Measurements from ENCODE around the gene AHNAK2.

Gene AHNAK2

DNA sequence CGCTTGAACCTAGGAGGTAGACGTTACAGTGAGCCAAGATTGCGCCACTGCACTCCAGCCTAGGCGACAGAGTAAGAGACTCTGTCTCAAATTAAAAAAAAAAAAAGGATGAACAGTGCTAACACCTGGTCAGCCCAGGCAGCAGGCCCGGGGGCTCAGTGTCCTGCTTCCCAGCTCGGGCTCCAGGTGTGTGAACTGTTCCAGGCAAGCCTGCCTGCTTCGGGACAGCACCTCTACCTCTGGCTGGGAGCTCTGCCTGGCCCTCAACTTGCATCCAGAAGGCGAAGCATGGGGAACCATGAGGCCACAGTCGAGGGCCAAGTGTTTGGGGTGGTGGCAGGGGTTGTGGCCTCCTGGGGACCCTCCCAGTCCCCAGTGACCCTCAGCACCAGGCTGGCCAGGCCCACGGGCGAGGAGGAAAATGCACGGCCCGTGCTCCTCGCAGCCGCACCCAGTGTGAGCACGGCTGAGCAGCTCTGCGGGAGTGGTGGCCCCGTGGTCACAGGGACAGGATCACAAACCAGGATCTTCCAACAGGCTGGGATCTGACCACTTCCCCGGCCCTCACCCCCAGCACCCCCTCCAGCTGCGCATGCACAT lies 27.3 kb upstream of the AHNAK2 start:
- H4K20me1 ChIP-seq (ENCODE audit: control insufficient read depth, insufficient read depth, low read depth, low read length), result 0 out of 2 replicates have a peak, but pooled peaks cover 9% of the 10 kb centered on the region
- peaks cover 40% of the 10 kb centered on the region for H3K36me3 ChIP-seq (ENCODE audit: control insufficient read depth, low read length)
- H3K4me1 ChIP-seq (ENCODE audit: control insufficient read depth, low read length), result no peaks in the 10 kb centered on the region
- no peaks in the 10 kb centered on the region for H3K9me2 ChIP-seq (replicated peaks; ENCODE audit: control insufficient read depth, low read length)
- H3K27me3 ChIP-seq (ENCODE audit: control insufficient read depth, low read length), result no peaks in the 10 kb centered on the region
- TF ChIP-seq, protein P1, sequence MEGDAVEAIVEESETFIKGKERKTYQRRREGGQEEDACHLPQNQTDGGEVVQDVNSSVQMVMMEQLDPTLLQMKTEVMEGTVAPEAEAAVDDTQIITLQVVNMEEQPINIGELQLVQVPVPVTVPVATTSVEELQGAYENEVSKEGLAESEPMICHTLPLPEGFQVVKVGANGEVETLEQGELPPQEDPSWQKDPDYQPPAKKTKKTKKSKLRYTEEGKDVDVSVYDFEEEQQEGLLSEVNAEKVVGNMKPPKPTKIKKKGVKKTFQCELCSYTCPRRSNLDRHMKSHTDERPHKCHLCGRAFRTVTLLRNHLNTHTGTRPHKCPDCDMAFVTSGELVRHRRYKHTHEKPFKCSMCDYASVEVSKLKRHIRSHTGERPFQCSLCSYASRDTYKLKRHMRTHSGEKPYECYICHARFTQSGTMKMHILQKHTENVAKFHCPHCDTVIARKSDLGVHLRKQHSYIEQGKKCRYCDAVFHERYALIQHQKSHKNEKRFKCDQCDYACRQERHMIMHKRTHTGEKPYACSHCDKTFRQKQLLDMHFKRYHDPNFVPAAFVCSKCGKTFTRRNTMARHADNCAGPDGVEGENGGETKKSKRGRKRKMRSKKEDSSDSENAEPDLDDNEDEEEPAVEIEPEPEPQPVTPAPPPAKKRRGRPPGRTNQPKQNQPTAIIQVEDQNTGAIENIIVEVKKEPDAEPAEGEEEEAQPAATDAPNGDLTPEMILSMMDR (IDR thresholded peaks at IDR 0.05; ENCODE audit: low read depth, low read length, poor library complexity, severe bottlenecking), result no peak
- TF ChIP-seq EZH2phosphoT487 (IDR thresholded peaks at IDR 0.05; ENCODE audit: borderline replicate concordance, low read length), result no peak
- H3K79me2 ChIP-seq (ENCODE audit: control insufficient read depth, low read length), result peaks cover 28% of the 10 kb centered on the region
- H3K4me3 ChIP-seq (ENCODE audit: low read length), result no peak overlapping the region
- H3K4me2 ChIP-seq (ENCODE audit: low read length), result no peak overlapping the region
- no peak overlapping the region for H3K27ac ChIP-seq (ENCODE audit: low read depth, low read length)
- no peaks in the 10 kb centered on the region for H3K9me3 ChIP-seq (ENCODE audit: control insufficient read depth, insufficient read depth, low read length)
- no peaks in the 10 kb centered on the region for H3F3A ChIP-seq (ENCODE audit: control insufficient read depth, insufficient read depth)

DNA sequence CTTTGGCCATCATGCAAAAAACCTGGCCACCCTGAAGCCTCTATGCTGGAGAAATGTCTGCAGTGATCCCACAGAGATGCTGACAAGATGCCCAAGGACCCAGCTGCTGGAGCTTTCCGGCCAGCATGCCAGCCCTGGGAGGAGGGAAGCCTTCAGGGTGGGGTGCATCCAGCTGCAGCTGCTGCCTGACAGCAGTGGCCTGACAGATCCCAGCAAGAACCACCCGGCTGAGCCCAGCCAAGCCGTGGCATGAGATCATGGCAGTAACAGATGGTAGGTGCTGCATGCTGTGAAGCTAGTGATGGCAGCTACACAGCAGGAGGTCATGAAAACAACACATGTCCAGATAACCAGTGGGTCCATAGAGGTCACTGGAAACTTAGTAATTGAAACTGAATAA lies 21.2 kb upstream of the AHNAK2 start:
- Histone ChIP-seq H3K4me2 (ENCODE audit: low read length) (no peak overlapping the region), H3K9me2 (replicated peaks; ENCODE audit: control insufficient read depth, low read length) (no peaks in the 10 kb centered on the region), H3F3A (ENCODE audit: control insufficient read depth, insufficient read depth) (0 out of 2 replicates have a peak, but pooled peaks cover 5% of the 10 kb centered on the region), H3K79me2 (ENCODE audit: control insufficient read depth, low read length) (no peaks in the 10 kb centered on the region), H3K27me3 (ENCODE audit: control insufficient read depth, low read length) (no peaks in the 10 kb centered on the region), H4K20me1 (ENCODE audit: control insufficient read depth, insufficient read depth, low read depth, low read length) (peaks cover 6% of the 10 kb centered on the region; the same call in 1 of the 2 replicates), H3K36me3 (ENCODE audit: control insufficient read depth, low read length) (peaks cover 10% of the 10 kb centered on the region), H3K9me3 (ENCODE audit: control insufficient read depth, insufficient read depth, low read length) (no peaks in the 10 kb centered on the region), H3K4me1 (ENCODE audit: control insufficient read depth, low read length) (no peaks in the 10 kb centered on the region), H3K4me3 (ENCODE audit: low read length) (no peak overlapping the region), H3K27ac (ENCODE audit: low read depth, low read length) (no peak overlapping the region)
- no peak for TF ChIP-seq EZH2phosphoT487 (IDR thresholded peaks at IDR 0.05; ENCODE audit: borderline replicate concordance, low read length)
- TF ChIP-seq, protein P1 (IDR thresholded peaks at IDR 0.05; ENCODE audit: low read depth, low read length, poor library complexity, severe bottlenecking), result no peak

DNA sequence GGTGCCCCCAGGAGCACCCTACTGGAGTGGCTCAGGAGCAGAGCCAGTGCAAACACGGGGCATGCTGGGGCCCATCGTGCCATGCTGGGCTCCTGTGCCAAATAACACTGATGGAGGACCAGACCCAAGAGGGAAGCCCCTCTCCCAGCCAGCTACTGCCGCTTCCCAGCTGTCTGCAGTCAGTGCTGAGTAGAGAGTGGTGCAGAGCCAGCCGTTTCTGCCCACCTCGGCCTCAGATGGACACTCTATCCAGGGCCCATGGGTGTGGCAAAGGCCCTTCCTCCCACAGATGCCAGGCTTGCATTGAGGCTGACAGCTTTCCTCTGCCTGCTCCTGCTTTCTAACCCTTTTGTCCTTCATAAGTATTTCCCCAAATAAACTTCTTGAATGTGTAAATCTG lies 20.6 kb upstream of the AHNAK2 start:
- Histone ChIP-seq H3F3A (ENCODE audit: control insufficient read depth, insufficient read depth) (0 out of 2 replicates have a peak, but pooled peaks cover 5% of the 10 kb centered on the region), H4K20me1 (ENCODE audit: control insufficient read depth, insufficient read depth, low read depth, low read length) (peaks cover 6% of the 10 kb centered on the region; the same call in 1 of the 2 replicates), H3K79me2 (ENCODE audit: control insufficient read depth, low read length) (no peaks in the 10 kb centered on the region), H3K27me3 (ENCODE audit: control insufficient read depth, low read length) (no peaks in the 10 kb centered on the region), H3K27ac (ENCODE audit: low read depth, low read length) (no peak overlapping the region), H3K9me3 (ENCODE audit: control insufficient read depth, insufficient read depth, low read length) (no peaks in the 10 kb centered on the region), H3K9me2 (replicated peaks; ENCODE audit: control insufficient read depth, low read length) (no peaks in the 10 kb centered on the region), H3K4me1 (ENCODE audit: control insufficient read depth, low read length) (no peaks in the 10 kb centered on the region), H3K4me2 (ENCODE audit: low read length) (no peak overlapping the region), H3K4me3 (ENCODE audit: low read length) (no peak overlapping the region), H3K36me3 (ENCODE audit: control insufficient read depth, low read length) (peaks cover 10% of the 10 kb centered on the region)
- TF ChIP-seq EZH2phosphoT487 (IDR thresholded peaks at IDR 0.05; ENCODE audit: borderline replicate concordance, low read length), result no peak
- TF ChIP-seq, protein P1 (IDR thresholded peaks at IDR 0.05; ENCODE audit: low read depth, low read length, poor library complexity, severe bottlenecking), result no peak

Measured in DOHH2 (cell line).